Ramos (cell line): ENCODE measurements around the gene KCND1.

Experiments
- in situ Hi-C: fragments of 300-500 bp; cut with MboI; formaldehyde crosslinking; loops from one replicate; pipeline ENCODE4 v1.14.3; 2022; ENCODE audit warnings: low sequenced_read_pairs; ENCODE audit not compliant: unreplicated experiment

The KCND1 gene

GRCh38 chrX:48940404-48940955, 31.2 kb downstream of the KCND1 start:
- in situ Hi-C loops, result no loop called here

- in situ Hi-C loops, result no loop called here
Observed at GRCh38 chrX:48939524-48940228, 32.0 kb downstream of the KCND1 start.

- in situ Hi-C loops, result no loop called here
Observed at GRCh38 chrX:48938721-48939425, 32.8 kb downstream of the KCND1 start.

GRCh38 chrX:48937054-48937907, 34.4 kb downstream of the KCND1 start:
- in situ Hi-C loops, result no loop called here

- in situ Hi-C loops, result no loop called here
Observed at GRCh38 chrX:48936429-48937053, 35.1 kb downstream of the KCND1 start.

GRCh38 chrX:48935301-48935670, 36.4 kb downstream of the KCND1 start:
- in situ Hi-C loops, result no loop called here

- in situ Hi-C loops, result no loop called here
Observed at GRCh38 chrX:48934581-48935300, 36.9 kb downstream of the KCND1 start.

GRCh38 chrX:48933757-48934156, 37.9 kb downstream of the KCND1 start:
- in situ Hi-C loops, result no loop called here

GRCh38 chrX:48927736-48928382, 43.8 kb downstream of the KCND1 start:
- in situ Hi-C loops, result no loop called here

GRCh38 chrX:48927123-48927522, 44.5 kb downstream of the KCND1 start:
- in situ Hi-C loops, result no loop called here

- in situ Hi-C loops, result no loop called here
Observed at GRCh38 chrX:48924270-48924669, 47.4 kb downstream of the KCND1 start.

GRCh38 chrX:48923771-48924170, 47.9 kb downstream of the KCND1 start:
- in situ Hi-C loops, result no loop called here

GRCh38 chrX:48920718-48921104, 50.9 kb downstream of the KCND1 start:
- in situ Hi-C loops, result no loop called here

- in situ Hi-C loops, result no loop called here
Observed at GRCh38 chrX:48919947-48920717, 51.5 kb downstream of the KCND1 start.

GRCh38 chrX:48919360-48919841, 52.2 kb downstream of the KCND1 start:
- in situ Hi-C loops, result no loop called here

GRCh38 chrX:48918643-48919340, 52.9 kb downstream of the KCND1 start, which contains the start of gene PIM2:
Gene PIM2 (minus strand): TSS chrX:48919024. CDS start chrX:48918834, 190 bp downstream.
- in situ Hi-C loops, result no loop called here

GRCh38 chrX:48918301-48918642, 53.4 kb downstream of the KCND1 start:
- in situ Hi-C loops, result no loop called here
